Measurements from ENCODE around the gene PRPF8.

PRPF8 gene

GRCh38 chr17:1624650-1625049 is 60.0 kb downstream of the PRPF8 start:
- TF ChIP-seq ZNF274 (IDR thresholded peaks at IDR 0.05; ENCODE audit: low read depth, low read length) = no peak
- no peak overlapping the region for H3K4me3 ChIP-seq (ENCODE audit: low read length)

- no peak overlapping the region for H3K4me3 ChIP-seq (ENCODE audit: low read length)
- no peak for TF ChIP-seq ZNF274 (IDR thresholded peaks at IDR 0.05; ENCODE audit: low read depth, low read length)
Measured at GRCh38 chr17:1623057-1623630, 61.5 kb downstream of the PRPF8 start.

GRCh38 chr17:1621273-1621954 is 63.3 kb downstream of the PRPF8 start:
- H3K4me3 ChIP-seq (ENCODE audit: low read length) = no peak overlapping the region
- no peak for TF ChIP-seq ZNF274 (IDR thresholded peaks at IDR 0.05; ENCODE audit: low read depth, low read length)

GRCh38 chr17:1620486-1620885 is 64.2 kb downstream of the PRPF8 start:
- no peak overlapping the region for H3K4me3 ChIP-seq (ENCODE audit: low read length)
- TF ChIP-seq ZNF274 (IDR thresholded peaks at IDR 0.05; ENCODE audit: low read depth, low read length) = no peak

- no peak for TF ChIP-seq ZNF274 (IDR thresholded peaks at IDR 0.05; ENCODE audit: low read depth, low read length)
- no peak overlapping the region for H3K4me3 ChIP-seq (ENCODE audit: low read length)
Measured at GRCh38 chr17:1617620-1618174, 67.0 kb downstream of the PRPF8 start.

- TF ChIP-seq ZNF274 (IDR thresholded peaks at IDR 0.05; ENCODE audit: low read depth, low read length) = no peak
- no peak overlapping the region for H3K4me3 ChIP-seq (ENCODE audit: low read length)
Measured at GRCh38 chr17:1616101-1616500, 68.6 kb downstream of the PRPF8 start.

GRCh38 chr17:1612400-1612799 is 72.3 kb downstream of the PRPF8 start:
- no peak overlapping the region for H3K4me3 ChIP-seq (ENCODE audit: low read length)
- TF ChIP-seq ZNF274 (IDR thresholded peaks at IDR 0.05; ENCODE audit: low read depth, low read length) = no peak

GRCh38 chr17:1611715-1612114 is 73.0 kb downstream of the PRPF8 start:
- no peak for TF ChIP-seq ZNF274 (IDR thresholded peaks at IDR 0.05; ENCODE audit: low read depth, low read length)
- H3K4me3 ChIP-seq (ENCODE audit: low read length) = no peak overlapping the region

- TF ChIP-seq ZNF274 (IDR thresholded peaks at IDR 0.05; ENCODE audit: low read depth, low read length) = no peak
- H3K4me3 ChIP-seq (ENCODE audit: low read length) = no peak overlapping the region
Measured at GRCh38 chr17:1608676-1609075, 76.0 kb downstream of the PRPF8 start.

GRCh38 chr17:1607971-1608320 is 76.7 kb downstream of the PRPF8 start:
- no peak for TF ChIP-seq ZNF274 (IDR thresholded peaks at IDR 0.05; ENCODE audit: low read depth, low read length)

GRCh38 chr17:1606352-1606985 is 78.2 kb downstream of the PRPF8 start:
- TF ChIP-seq ZNF274 (IDR thresholded peaks at IDR 0.05; ENCODE audit: low read depth, low read length) = no peak
- no peak overlapping the region for H3K4me3 ChIP-seq (ENCODE audit: low read length)

More at GRCh38 chr17:1607971-1608320, 76.7 kb downstream of the PRPF8 start:
- no peak overlapping the region for H3K4me3 ChIP-seq (ENCODE audit: low read length)

- no peak for TF ChIP-seq ZNF274 (IDR thresholded peaks at IDR 0.05; ENCODE audit: low read depth, low read length)
- no peak overlapping the region for H3K4me3 ChIP-seq (ENCODE audit: low read length)
Measured at GRCh38 chr17:1605681-1606351, 78.9 kb downstream of the PRPF8 start.

- no peak for TF ChIP-seq ZNF274 (IDR thresholded peaks at IDR 0.05; ENCODE audit: low read depth, low read length)
- H3K4me3 ChIP-seq (ENCODE audit: low read length) = no peak overlapping the region
Measured at GRCh38 chr17:1604831-1605528, 79.7 kb downstream of the PRPF8 start.

- TF ChIP-seq ZNF274 (IDR thresholded peaks at IDR 0.05; ENCODE audit: low read depth, low read length) = no peak
- H3K4me3 ChIP-seq (ENCODE audit: low read length) = no peak overlapping the region
Measured at GRCh38 chr17:1601571-1601970, 83.1 kb downstream of the PRPF8 start.

Measured in GM08714 (cell line).